ENCODE results near the gene DCTN4. TPM values are rescaled to one million over a fixed set of nuclear protein-coding genes. Genes with fewer than 3 reads are reported as not detected.

The DCTN4 gene
- total and polyA plus RNA-seq, 2 of the 4 experiments (the other 2 are of a cell fraction) = 28.1 to 50.2 TPM

- ATAC-seq (ENCODE audit: low read depth) (no peak), DNase-seq (no peak)
- Histone ChIP-seq H2BK20ac (ENCODE audit: low read depth, low read length) (no peak overlapping the region), H3K27ac (ENCODE audit: insufficient read depth, low read length) (no peak overlapping the region), H3K14ac (replicated peaks; ENCODE audit: low read depth, low read length) (no peak overlapping the region), H3K4me2 (ENCODE audit: low read depth, low read length) (peak overlapping the region; percentile 98; the same call in 1 of the 2 replicates), H2BK15ac (ENCODE audit: low read depth, low read length) (no peak overlapping the region), H2AK5ac (ENCODE audit: low read depth, low read length) (no peak overlapping the region), H3K9me1 (ENCODE audit: insufficient read depth, low read length) (peaks cover 8% of the 10 kb centered on the region), H3K18ac (ENCODE audit: low read depth, low read length) (no peak overlapping the region), H3K4me3 (ENCODE audit: insufficient read depth, low read depth, low read length) (no peak overlapping the region), H2BK5ac (ENCODE audit: low read depth, low read length, poor library complexity, severe bottlenecking) (no peak overlapping the region), H4K5ac (ENCODE audit: low read depth, low read length) (no peak overlapping the region), H2AFZ (replicated peaks; ENCODE audit: low read length, poor library complexity) (peak overlapping the region; percentile 93), H3K4ac (ENCODE audit: low read depth, low read length) (no peak overlapping the region), H3K56ac (ENCODE audit: extremely low read depth, insufficient read depth, low read length) (no peak overlapping the region), H4K91ac (ENCODE audit: insufficient read depth, low read depth, low read length) (no peak overlapping the region), H3K4me1 (ENCODE audit: control insufficient read depth, insufficient read depth, low read length) (peaks cover 13% of the 10 kb centered on the region), H3K9ac (ENCODE audit: low read depth, low read length) (no peak overlapping the region), H3K23ac (ENCODE audit: low read depth, low read length) (0 out of 2 replicates have a peak overlapping the region, but pooled peaks have one; percentile 41), H3K36me3 (ENCODE audit: control insufficient read depth, insufficient read depth, low read length) (no peaks in the 10 kb centered on the region), H4K20me1 (ENCODE audit: insufficient read depth, low read length) (no peaks in the 10 kb centered on the region), H4K8ac (ENCODE audit: low read depth in 2 of 2, low read length in 2 of 2) (peak overlapping the region; percentile 17 to 62; a peak in 1 of 4 replicates), H3K9me3 (ENCODE audit: control insufficient read depth, insufficient read depth, low read length) (no peaks in the 10 kb centered on the region), H2BK120ac (ENCODE audit: low read depth, low read length) (no peak overlapping the region; the same call in 1 of the 2 replicates), H3K79me1 (ENCODE audit: low read depth in 1 of 2, low read length in 2 of 2) (no peaks in the 10 kb centered on the region), H2AK9ac (replicated peaks; ENCODE audit: low read depth, low read length, poor library complexity) (peak overlapping the region; percentile 85), H3K27me3 (ENCODE audit: control insufficient read depth, insufficient read depth, low read length) (peaks cover 12% of the 10 kb centered on the region)
- CTCF ChIA-PET = interaction anchor here (0.6 kb wide), 1 partner anchor 28 kb away, joined by 3 read pairs; the partner anchor contains the start of gene RBM22
- POLR2A ChIA-PET (ENCODE audit: unreplicated experiment) = no interaction called here
- TF ChIP-seq FOS (IDR thresholded peaks at IDR 0.05; ENCODE audit: low read depth, low read length) = no peak
- TF ChIP-seq POLR2A (IDR thresholded peaks at IDR 0.05; ENCODE audit: low read depth, low read length) = no peak
- no peak for TF ChIP-seq RCOR1 (IDR thresholded peaks at IDR 0.05; ENCODE audit: insufficient replicate concordance, low read length)
- TF ChIP-seq CHD1 (IDR thresholded peaks at IDR 0.05; ENCODE audit: low read depth, low read length) = no peak
- TF ChIP-seq SMC3 (IDR thresholded peaks at IDR 0.05; ENCODE audit: low read depth, low read length) = no peak
- TF ChIP-seq BHLHE40 (IDR thresholded peaks at IDR 0.05; ENCODE audit: low read depth, low read length) = no peak
- TF ChIP-seq CEBPB (IDR thresholded peaks at IDR 0.05; ENCODE audit: low read depth, low read length) = no peak
- TF ChIP-seq MXI1 (IDR thresholded peaks at IDR 0.05; ENCODE audit: borderline replicate concordance, low read depth, low read length) = no peak
- TF ChIP-seq RAD21 (IDR thresholded peaks at IDR 0.05; ENCODE audit: low read length) = no peak
- TF ChIP-seq CTCF (conservative IDR thresholded peaks at IDR 0.05; ENCODE audit: low read depth, low read length) = no peak
- TF ChIP-seq MAFK (IDR thresholded peaks at IDR 0.05; ENCODE audit: low read depth, low read length) = no peak
- no peak for TF ChIP-seq RFX5 (IDR thresholded peaks at IDR 0.05; ENCODE audit: low read depth, low read length)
- TF ChIP-seq ELK1 (IDR thresholded peaks at IDR 0.05; ENCODE audit: borderline replicate concordance, low read depth, low read length) = no peak
- TF ChIP-seq MAZ (IDR thresholded peaks at IDR 0.05; ENCODE audit: borderline replicate concordance, low read depth, low read length) = no peak
- TF ChIP-seq NFE2L2 (IDR thresholded peaks at IDR 0.05; ENCODE audit: low read depth, low read length) = no peak
- TF ChIP-seq USF2 (IDR thresholded peaks at IDR 0.05; ENCODE audit: low read depth, low read length) = no peak
- BruUV-seq (replicated peaks) = no TSS peak
- 100% methylated on average over 1 of the region's 7 CpGs; no CpG with 5 or more reads in 1 of the 2 experiments for WGBS, 2 experiments (ENCODE audit: extremely low coverage in 2 of 2, insufficient read length in 1 of 2)
- in situ Hi-C loops (cut with MboI; ENCODE audit: low sequenced_read_pairs) = no loop called here
- intact Hi-C loops (cut with micrococcal nuclease) = no loop called here
- dilution Hi-C loops (cut with HindIII; ENCODE audit: low sequenced_read_pairs, unreplicated experiment) = no loop called here
These were observed 85.9 kb downstream of the DCTN4 start for GRCh38 chr5:150672884-150673275.

Data from IMR-90 (cell line).